K562 (cell line): ENCODE results near the gene GGPS1. TPM values are rescaled to one million over a fixed set of nuclear protein-coding genes. Genes with fewer than 3 reads are reported as not detected.
A peak's percentile ranks its signal among the peaks of the same experiment; 100 is the strongest.

ENCODE experiments used
- ATAC-seq: fragments of 200-7000 bp; cut with Tn5 transposase; 3 replicates; pipeline ENCODE4 v1.9.1; 2020; ENCODE audit warnings: moderate library complexity
- BruUV-seq: library from RNA; stranded (reverse); fragments of 400-500 nt; replicated peaks from 2 replicates; lab custom pipeline; 2021; lab: Mats Ljungman, UMichigan
- CTCF ChIA-PET: fragments of 300-600 bp; formaldehyde crosslinking; extraction: SDS; loops from one replicate; lab custom pipeline; 2021; ENCODE audit warnings: low intra/inter-chr PET ratio; lab: Yijun Ruan, JAX
- POLR2A ChIA-PET: fragments of 300-600, 350-650 bp; sonication (Branson Sonifier 250); formaldehyde crosslinking; extraction: SDS; loops from one replicate; lab custom pipeline; 2021; ENCODE audit warnings: antibody characterized with exemption, inconsistent platforms; lab: Yijun Ruan, JAX
- DNase-seq, 4 experiments: peaks; one replicate each; pipeline versions ENCODE4 v3.0.0 to v3.0.0-alpha.2; 2011 to 2018; ENCODE audit warnings: low spot score in 3 of 4, mixed read lengths in 3 of 4; ENCODE audit errors: extremely low read depth in 1 of 4
- FAIRE-seq: peaks from 2 replicates; lab custom pipeline; 2011; peaks lifted over from hg19 to GRCh38; lab: Jason Lieb, UNC
- H2AFZ ChIP-seq: 2 replicates; pipeline ENCODE4 v1.6.0; 2011; ENCODE audit warnings: low read depth, low read length, control low read depth, inconsistent platforms
- H3K27ac ChIP-seq: fragments of 200-600 bp; 3 replicates; pipeline ENCODE4 v1.8.0; 2011; ENCODE audit warnings: low read depth, mild to moderate bottlenecking, control low read depth, inconsistent platforms, low read length, moderate library complexity, mixed read lengths; ENCODE audit errors: extremely low read depth
- H3K27me3 ChIP-seq, 2 experiments: fragments of 300-600 bp in 1 of 2; 2 replicates in 1 of 2; 3 replicates in 1 of 2; pipeline versions ENCODE4 v1.6.0 to v1.8.0; 2011; ENCODE audit warnings: inconsistent platforms in 2 of 2, low read length in 2 of 2, mild to moderate bottlenecking in 1 of 2, mixed read lengths in 1 of 2, moderate library complexity in 1 of 2; ENCODE audit not compliant: control insufficient read depth in 2 of 2, insufficient read depth in 2 of 2
- H3K36me3 ChIP-seq: fragments of 300-600 bp; 3 replicates; pipeline ENCODE4 v1.8.0; 2011; ENCODE audit warnings: mild to moderate bottlenecking, low read length, inconsistent platforms; ENCODE audit not compliant: control insufficient read depth, insufficient read depth
- H3K4me1 ChIP-seq, 2 experiments: fragments of 200-600 bp in 1 of 2; replicated peaks in 1 of 2; 2 replicates in 1 of 2; 3 replicates in 1 of 2; pipeline versions ENCODE4 v1.5.1 to v1.8.0; 2011; ENCODE audit warnings: inconsistent platforms in 2 of 2, low read length in 2 of 2, mild to moderate bottlenecking in 1 of 2, mixed read lengths in 1 of 2, moderate library complexity in 1 of 2; ENCODE audit not compliant: control insufficient read depth in 2 of 2, insufficient read depth in 2 of 2
- H3K4me2 ChIP-seq: 2 replicates; pipeline ENCODE4 v1.6.1; 2011; ENCODE audit warnings: low read length, control low read depth, inconsistent platforms, mixed read lengths; ENCODE audit not compliant: insufficient read depth
- H3K4me3 ChIP-seq: fragments of 200-600 bp; sonication (generic), shearing (Covaris generic); 2 replicates; pipeline ENCODE4 v1.5.1; 2016; ENCODE audit warnings: control low read depth, inconsistent platforms
- H3K79me2 ChIP-seq: fragments of 200-600 bp; 3 replicates; pipeline ENCODE4 v1.8.0; 2011; ENCODE audit warnings: low read length, inconsistent platforms; ENCODE audit not compliant: control insufficient read depth, insufficient read depth
- H3K9ac ChIP-seq, 2 experiments: 2 replicates each; pipeline versions ENCODE4 v1.6.0 to v1.6.1; 2011; ENCODE audit warnings: low read depth in 2 of 2, low read length in 2 of 2, control low read depth in 1 of 2, inconsistent platforms in 1 of 2, mild to moderate bottlenecking in 1 of 2, mixed read lengths in 1 of 2; ENCODE audit not compliant: insufficient read depth in 1 of 2
- H3K9me1 ChIP-seq: one replicate; pipeline ENCODE4 v1.6.0; 2011; ENCODE audit warnings: inconsistent platforms, mild to moderate bottlenecking, low read length, moderate library complexity; ENCODE audit not compliant: control insufficient read depth, insufficient read depth
- H3K9me3 ChIP-seq: replicated peaks from 2 replicates; pipeline ENCODE4 v1.5.1; 2011; ENCODE audit warnings: low read depth, low read length, inconsistent platforms; ENCODE audit not compliant: control insufficient read depth, insufficient read depth
- H4K20me1 ChIP-seq: replicated peaks from 2 replicates; pipeline ENCODE4 v1.6.1; 2011; ENCODE audit warnings: low read length, inconsistent platforms, mixed read lengths; ENCODE audit not compliant: control insufficient read depth, insufficient read depth
- CHD1 ChIP-seq: fragments of 200-600 bp; sonication (generic); IDR thresholded peaks from one replicate; pipeline ENCODE4 v1.6.1; 2012; ENCODE audit warnings: mild to moderate bottlenecking, moderate library complexity, low read length, inconsistent platforms
- DMBX1 ChIP-seq: fragments of 250-450 bp; sonication (Bioruptor Pico); IDR thresholded peaks from 2 replicates; pipeline ENCODE4 v1.8.0; 2022; ENCODE audit warnings: inconsistent platforms, mild to moderate bottlenecking, moderate library complexity, borderline replicate concordance
- ELK1 ChIP-seq: sonication (generic); formaldehyde crosslinking; IDR thresholded peaks from 2 replicates; pipeline ENCODE4 v1.8.1; 2022; ENCODE audit warnings: missing genetic modification reagents
- ETV6 ChIP-seq, 3 experiments: fragments of 150-350 bp in 1 of 3; sonication (generic) in 1 of 3; formaldehyde crosslinking in 1 of 3; IDR thresholded peaks; 2 replicates each; pipeline versions ENCODE4 v1.6.1 to v1.8.0; 2014 to 2022; ENCODE audit warnings: borderline replicate concordance in 2 of 3, low read depth in 2 of 3, antibody characterized with exemption in 1 of 3, low read length in 1 of 3, mild to moderate bottlenecking in 1 of 3, missing genetic modification reagents in 1 of 3
- JUN ChIP-seq, 2 experiments: sonication (generic) in 1 of 2; formaldehyde crosslinking in 1 of 2; IDR thresholded peaks; 2 replicates each; pipeline versions ENCODE4 v1.6.1 to v1.8.0; 2012 to 2022; ENCODE audit warnings: borderline replicate concordance in 2 of 2, mild to moderate bottlenecking in 2 of 2, improper control_type of control experiment in 1 of 2, low read depth in 1 of 2, low read length in 1 of 2, missing genetic modification reagents in 1 of 2
- KDM2B ChIP-seq: fragments of 250-450 bp; sonication (Bioruptor Pico); IDR thresholded peaks from 2 replicates; pipeline ENCODE4 v1.8.0; 2021; ENCODE audit warnings: mild to moderate bottlenecking, moderate library complexity
- KDM4B ChIP-seq, 2 experiments: fragments of 450-650 bp in 1 of 2; sonication (generic) in 1 of 2; IDR thresholded peaks; 2 replicates each; pipeline ENCODE4 v1.6.1; 2016 to 2017; ENCODE audit warnings: borderline replicate concordance in 2 of 2, antibody characterized with exemption in 1 of 2, low read depth in 1 of 2, mild to moderate bottlenecking in 1 of 2
- MAZ ChIP-seq, 2 experiments: fragments of 450-650 bp in 1 of 2; sonication (generic) in 1 of 2; formaldehyde crosslinking; IDR thresholded peaks in 1 of 2; conservative IDR thresholded peaks in 1 of 2; 2 replicates each; pipeline versions ENCODE4 v1.4.0 to v1.5.0; 2020; ENCODE audit warnings: mild to moderate bottlenecking in 1 of 2, missing genetic modification reagents in 1 of 2
- TAF9B ChIP-seq: fragments of 450-650 bp; IDR thresholded peaks from 2 replicates; pipeline ENCODE4 v1.6.1; 2018; ENCODE audit warnings: mild to moderate bottlenecking; ENCODE audit not compliant: partially characterized antibody
- ZSCAN29 ChIP-seq: fragments of 450-650 bp; IDR thresholded peaks from 2 replicates; pipeline ENCODE4 v1.6.1; 2017
- WGBS: fragments of 100-300 bp; shearing (Covaris generic); methylation state at CpG from one replicate; pipeline ENCODE4 v1.1.6; 2016; ENCODE audit warnings: low coverage, mixed read lengths; ENCODE audit not compliant: insufficient coverage; ENCODE audit errors: missing lambda C conversion rate; 5-methylcytosine and 5-hydroxymethylcytosine counted together
- in situ Hi-C: fragments of 300-500 bp; cut with MboI; formaldehyde crosslinking; loops from 4 replicates; pipeline ENCODE4 v1.15.0; 2018; ENCODE audit warnings: inconsistent platforms, mixed read lengths
- intact Hi-C: fragments of 100-400 bp; cut with micrococcal nuclease; formaldehyde crosslinking; loops from 2 replicates; pipeline ENCODE4 v1.14.2; 2022
- polyA plus RNA-seq, 8 experiments: library from polyadenylated mRNA; depleted of rRNA in 4 of 8; stranded (reverse) in 5 of 8; unstranded in 3 of 8; fragments of >200 nt; fragmentation: Nextera tagmentation in 2 of 8; fragmentation: Illumina TruSeq in 1 of 8; extraction: Ambion mirVana in 2 of 8; extraction: Trizol in 1 of 8; gene quantifications; 2 replicates each; pipeline versions ENCODE4 v1.2.1 to v1.2.3, GENCODE V29; 2011 to 2014; ENCODE audit warnings: inconsistent platforms in 1 of 8, missing spikeins in 1 of 8
- total RNA-seq, 7 experiments: library from RNA; depleted of rRNA in 6 of 7; stranded (reverse); fragments of >200 nt in 6 of 7; fragmentation: Illumina TruSeq in 2 of 7; extraction: Trizol in 2 of 7; gene quantifications; 2 replicates each; pipeline versions ENCODE4 v1.2.1 to v1.2.3, GENCODE V29; 2011 to 2021; ENCODE audit warnings: low replicate concordance in 1 of 7
- TF ChIP-seq, protein P1 (sequence below): fragments of 250-450 bp; sonication (Bioruptor Pico); IDR thresholded peaks from 2 replicates; pipeline ENCODE4 v1.9.0; 2021; ENCODE audit warnings: mild to moderate bottlenecking, inconsistent platforms
- TF ChIP-seq, protein P2 (sequence below): fragments of 450-650 bp; formaldehyde crosslinking; IDR thresholded peaks from 2 replicates; pipeline ENCODE4 v1.4.0; 2020; ENCODE audit warnings: mild to moderate bottlenecking

GGPS1 gene
- total and polyA plus RNA-seq, 9 of the 15 experiments (the other 6 are each of a cell fraction or from before 2014, with no cell fraction given): 18.8 to 104 (median 56.3) TPM

GRCh38 chr1:235327559-235328270 is 655 bp upstream of the GGPS1 start, which contains the start of gene ARID4B:
ARID4B (minus strand) TSS chr1:235328179; CDS start chr1:235326919, 1,260 bp downstream.
- no peaks in the 10 kb centered on the region for H3K27me3 ChIP-seq
- peak within 1 kb of the TSS; percentile 98 for H2AFZ ChIP-seq
- in situ Hi-C loops (no loop called here), intact Hi-C loops (loop anchor here (1.0 to 2.0 kb wide), 5 partner anchors 40 to 177 kb away; partner anchors contain the start of genes B3GALNT2, RBM34 and TBCE)
- H3K36me3 ChIP-seq: peaks cover 29% of the 10 kb centered on the region; the same call in 2 of the 3 replicates
- H3K9ac ChIP-seq: peak within 1 kb of the TSS; percentile 92 to 98
- FAIRE-seq (no peak), ATAC-seq (peak; percentile 37), DNase-seq (peak in 3 of 4 experiments; percentile 94 to 98 (median 94))
- peaks cover 10 to 13% of the 10 kb centered on the region in 2 experiments; a peak in 3 of 5 replicates for H3K4me1 ChIP-seq
- no TSS peak for BruUV-seq
- H3K27ac ChIP-seq: peak within 1 kb of the TSS; percentile 97
- H3K79me2 ChIP-seq: peaks cover 92% of the 10 kb centered on the region
- H3K9me3 ChIP-seq: no peaks in the 10 kb centered on the region
- under 1% methylated on average over 35 of the region's 58 CpGs for WGBS
- H3K4me3 ChIP-seq: peak within 1 kb of the TSS; percentile 82
- ChIA-PET CTCF (interaction anchor here (1.3 kb wide), 1 partner anchor 87 kb away, joined by 6 read pairs; no protein-coding TSS in a partner anchor), POLR2A (interaction anchor here (0.6 to 5.0 kb wide), 7 partner anchors 12 to 169 kb away, joined by 3 to 38 read pairs (median 3); no protein-coding TSS in a partner anchor)
- H4K20me1 ChIP-seq: no peaks in the 10 kb centered on the region; the same call in 1 of the 2 replicates
- peak within 1 kb of the TSS; percentile 98 for H3K4me2 ChIP-seq
- no peaks in the 10 kb centered on the region for H3K9me1 ChIP-seq
- TF ChIP-seq, protein P1, sequence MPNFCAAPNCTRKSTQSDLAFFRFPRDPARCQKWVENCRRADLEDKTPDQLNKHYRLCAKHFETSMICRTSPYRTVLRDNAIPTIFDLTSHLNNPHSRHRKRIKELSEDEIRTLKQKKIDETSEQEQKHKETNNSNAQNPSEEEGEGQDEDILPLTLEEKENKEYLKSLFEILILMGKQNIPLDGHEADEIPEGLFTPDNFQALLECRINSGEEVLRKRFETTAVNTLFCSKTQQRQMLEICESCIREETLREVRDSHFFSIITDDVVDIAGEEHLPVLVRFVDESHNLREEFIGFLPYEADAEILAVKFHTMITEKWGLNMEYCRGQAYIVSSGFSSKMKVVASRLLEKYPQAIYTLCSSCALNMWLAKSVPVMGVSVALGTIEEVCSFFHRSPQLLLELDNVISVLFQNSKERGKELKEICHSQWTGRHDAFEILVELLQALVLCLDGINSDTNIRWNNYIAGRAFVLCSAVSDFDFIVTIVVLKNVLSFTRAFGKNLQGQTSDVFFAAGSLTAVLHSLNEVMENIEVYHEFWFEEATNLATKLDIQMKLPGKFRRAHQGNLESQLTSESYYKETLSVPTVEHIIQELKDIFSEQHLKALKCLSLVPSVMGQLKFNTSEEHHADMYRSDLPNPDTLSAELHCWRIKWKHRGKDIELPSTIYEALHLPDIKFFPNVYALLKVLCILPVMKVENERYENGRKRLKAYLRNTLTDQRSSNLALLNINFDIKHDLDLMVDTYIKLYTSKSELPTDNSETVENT: peak; percentile 88; the same call in 1 of the 2 replicates
- TF ChIP-seq ETV6 (IDR thresholded peaks at IDR 0.05; ENCODE audit: borderline replicate concordance in 1 of 2, low read depth in 2 of 2, low read length in 1 of 2) (peak in 1 of 2 experiments; percentile 41; a peak in 1 of 4 replicates), ETV6 (CRISPR knock-in tag; IDR thresholded peaks at IDR 0.05; ENCODE audit: borderline replicate concordance) (no peak), KDM2B (CRISPR knock-in tag) (no peak), ELK1 (CRISPR knock-in tag) (no peak), ZSCAN29 (0 out of 2 replicates have a peak, but pooled peaks have one; percentile 29), TAF9B (peak; percentile 45), CHD1 (peak; percentile 1), KDM4B (IDR thresholded peaks at IDR 0.05; ENCODE audit: borderline replicate concordance in 2 of 2, low read depth in 1 of 2) (peak in 1 of 2 experiments; percentile 90; a peak in 2 of 4 replicates), JUN (IDR thresholded peaks at IDR 0.05; ENCODE audit: borderline replicate concordance, low read depth, low read length) (0 out of 2 replicates have a peak, but pooled peaks have one; percentile 3), JUN (CRISPR knock-in tag; IDR thresholded peaks at IDR 0.05; ENCODE audit: borderline replicate concordance) (no peak), MAZ (CRISPR knock-in tag; conservative IDR thresholded peaks at IDR 0.05 in 1 of 2, IDR thresholded peaks at IDR 0.05 in 1 of 2) (peak; percentile 38 to 56; a peak in 2 of 4 replicates), DMBX1 (no peak)
- TF ChIP-seq, protein P2, sequence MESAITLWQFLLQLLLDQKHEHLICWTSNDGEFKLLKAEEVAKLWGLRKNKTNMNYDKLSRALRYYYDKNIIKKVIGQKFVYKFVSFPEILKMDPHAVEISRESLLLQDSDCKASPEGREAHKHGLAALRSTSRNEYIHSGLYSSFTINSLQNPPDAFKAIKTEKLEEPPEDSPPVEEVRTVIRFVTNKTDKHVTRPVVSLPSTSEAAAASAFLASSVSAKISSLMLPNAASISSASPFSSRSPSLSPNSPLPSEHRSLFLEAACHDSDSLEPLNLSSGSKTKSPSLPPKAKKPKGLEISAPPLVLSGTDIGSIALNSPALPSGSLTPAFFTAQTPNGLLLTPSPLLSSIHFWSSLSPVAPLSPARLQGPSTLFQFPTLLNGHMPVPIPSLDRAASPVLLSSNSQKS (CRISPR knock-in tag): peak; percentile 52; the same call in 1 of the 2 replicates
